PC-3 (cell line): ENCODE results near the gene TDRD5. TPM values are rescaled to one million over a fixed set of nuclear protein-coding genes. Genes with fewer than 3 reads are reported as not detected.

Experiments
- ATAC-seq: fragments of 200-7000 bp; cut with Tn5 transposase; 2 replicates; pipeline ENCODE4 v1.9.1; 2020; ENCODE audit warnings: mild to moderate bottlenecking, moderate library complexity
- Bru-seq: library from RNA; stranded (reverse); fragments of 400-500 nt; gene quantifications from one replicate; lab custom pipeline; 2021; lab: Mats Ljungman, UMichigan
- BruChase-seq, 2 experiments: library from RNA; stranded (reverse); fragments of 400-500 nt; gene quantifications; one replicate each; lab custom pipeline; 2021; lab: Mats Ljungman, UMichigan
- BruUV-seq: library from RNA; stranded (reverse); fragments of 400-500 nt; replicated peaks from 2 replicates; lab custom pipeline; 2021; lab: Mats Ljungman, UMichigan
- CTCF ChIA-PET: fragments of 300-600 bp; sonication (Branson Sonifier 250); formaldehyde crosslinking; loops from one replicate; lab custom pipeline; 2022; ENCODE audit warnings: antibody characterized with exemption; lab: Charles Lee
- POLR2A ChIA-PET: fragments of 300-600 bp; sonication (Branson Sonifier 250); formaldehyde crosslinking; loops from one replicate; lab custom pipeline; 2022; ENCODE audit warnings: antibody characterized with exemption; ENCODE audit not compliant: unreplicated experiment; lab: Charles Lee
- DNase-seq: peaks from one replicate; pipeline ENCODE4 v3.0.0-alpha.2; 2015
- H2AFZ ChIP-seq: fragments of 300-600 bp; sonication (generic); 2 replicates; pipeline ENCODE4 v1.6.0; 2016; ENCODE audit warnings: antibody characterized with exemption, low read length
- H3F3A ChIP-seq: fragments of 300-600 bp; sonication (generic); one replicate; pipeline ENCODE4 v1.6.0; 2017; ENCODE audit warnings: antibody characterized with exemption, low read length, control low read depth, mild to moderate bottlenecking; ENCODE audit not compliant: unreplicated experiment
- H3K27ac ChIP-seq: fragments of 300-600 bp; sonication (generic); 2 replicates; pipeline ENCODE4 v1.5.1; 2016; ENCODE audit warnings: mild to moderate bottlenecking, low read length
- H3K27me3 ChIP-seq: fragments of 300-600 bp; sonication (generic); 2 replicates; pipeline ENCODE4 v1.6.1; 2016; ENCODE audit warnings: low read length, mixed read lengths
- H3K36me3 ChIP-seq: fragments of 300-600 bp; sonication (generic); 2 replicates; pipeline ENCODE4 v1.6.1; 2016; ENCODE audit warnings: low read depth, mixed run types, low read length, mixed read lengths
- H3K4me1 ChIP-seq: fragments of 300-600 bp; sonication (generic); 2 replicates; pipeline ENCODE4 v1.5.1; 2016; ENCODE audit warnings: low read length; ENCODE audit not compliant: insufficient read depth
- H3K4me2 ChIP-seq: fragments of 300-600 bp; sonication (generic); 2 replicates; pipeline ENCODE4 v1.6.0; 2016; ENCODE audit warnings: low read length
- H3K4me3 ChIP-seq: fragments of 300-600 bp; sonication (generic); 2 replicates; pipeline ENCODE4 v1.5.1; 2016; ENCODE audit warnings: mild to moderate bottlenecking, low read length, mixed read lengths
- H3K79me2 ChIP-seq: fragments of 300-600 bp; sonication (generic); 2 replicates; pipeline ENCODE4 v1.6.1; 2017; ENCODE audit warnings: low read length, mixed read lengths
- H3K9ac ChIP-seq: fragments of 300-600 bp; sonication (generic); 2 replicates; pipeline ENCODE4 v1.6.0; 2016; ENCODE audit warnings: mild to moderate bottlenecking, low read length
- H3K9me2 ChIP-seq: fragments of 300-600 bp; sonication (generic); replicated peaks from 2 replicates; pipeline ENCODE4 v1.6.1; 2016; ENCODE audit warnings: mixed run types, low read length, mixed read lengths
- H3K9me3 ChIP-seq: fragments of 300-600 bp; sonication (generic); 2 replicates; pipeline ENCODE4 v1.6.1; 2016; ENCODE audit warnings: low read length, mixed read lengths
- H4K20me1 ChIP-seq: fragments of 300-600 bp; sonication (generic); 2 replicates; pipeline ENCODE4 v1.6.1; 2016; ENCODE audit warnings: low read length, mixed read lengths
- EZH2 ChIP-seq: fragments of 300-600 bp; sonication (generic); IDR thresholded peaks from one replicate; pipeline ENCODE4 v1.6.1; 2017; ENCODE audit warnings: antibody characterized with exemption, mild to moderate bottlenecking, low read length; ENCODE audit not compliant: unreplicated experiment
- EZH2phosphoT487 ChIP-seq: fragments of 300-600 bp; sonication (generic); IDR thresholded peaks from 2 replicates; pipeline ENCODE4 v1.6.1; 2018; ENCODE audit warnings: mild to moderate bottlenecking, antibody characterized with exemption, low read length, borderline replicate concordance
- intact Hi-C: fragments of 100-400 bp; cut with micrococcal nuclease; formaldehyde crosslinking; loops from 2 replicates; pipeline ENCODE4 v1.9.0; 2023
- long read RNA-seq: library from polyadenylated mRNA; unstranded; transcript quantifications from one replicate; pipeline ENCODE4 v2.0.0, GENCODE V29; 2021; ENCODE audit not compliant: unreplicated experiment
- total RNA-seq: library from RNA; depleted of rRNA; stranded (reverse); fragments of >200 nt; gene quantifications from 2 replicates; pipeline ENCODE4 v1.2.3, GENCODE V29; 2014; rRNA removed
- TF ChIP-seq, protein P1 (sequence below): fragments of 300-600 bp; sonication (generic); conservative IDR thresholded peaks from 2 replicates; pipeline ENCODE4 v1.5.1; 2017; ENCODE audit warnings: antibody characterized with exemption, low read depth, mild to moderate bottlenecking, low read length

The TDRD5 gene, protein sequence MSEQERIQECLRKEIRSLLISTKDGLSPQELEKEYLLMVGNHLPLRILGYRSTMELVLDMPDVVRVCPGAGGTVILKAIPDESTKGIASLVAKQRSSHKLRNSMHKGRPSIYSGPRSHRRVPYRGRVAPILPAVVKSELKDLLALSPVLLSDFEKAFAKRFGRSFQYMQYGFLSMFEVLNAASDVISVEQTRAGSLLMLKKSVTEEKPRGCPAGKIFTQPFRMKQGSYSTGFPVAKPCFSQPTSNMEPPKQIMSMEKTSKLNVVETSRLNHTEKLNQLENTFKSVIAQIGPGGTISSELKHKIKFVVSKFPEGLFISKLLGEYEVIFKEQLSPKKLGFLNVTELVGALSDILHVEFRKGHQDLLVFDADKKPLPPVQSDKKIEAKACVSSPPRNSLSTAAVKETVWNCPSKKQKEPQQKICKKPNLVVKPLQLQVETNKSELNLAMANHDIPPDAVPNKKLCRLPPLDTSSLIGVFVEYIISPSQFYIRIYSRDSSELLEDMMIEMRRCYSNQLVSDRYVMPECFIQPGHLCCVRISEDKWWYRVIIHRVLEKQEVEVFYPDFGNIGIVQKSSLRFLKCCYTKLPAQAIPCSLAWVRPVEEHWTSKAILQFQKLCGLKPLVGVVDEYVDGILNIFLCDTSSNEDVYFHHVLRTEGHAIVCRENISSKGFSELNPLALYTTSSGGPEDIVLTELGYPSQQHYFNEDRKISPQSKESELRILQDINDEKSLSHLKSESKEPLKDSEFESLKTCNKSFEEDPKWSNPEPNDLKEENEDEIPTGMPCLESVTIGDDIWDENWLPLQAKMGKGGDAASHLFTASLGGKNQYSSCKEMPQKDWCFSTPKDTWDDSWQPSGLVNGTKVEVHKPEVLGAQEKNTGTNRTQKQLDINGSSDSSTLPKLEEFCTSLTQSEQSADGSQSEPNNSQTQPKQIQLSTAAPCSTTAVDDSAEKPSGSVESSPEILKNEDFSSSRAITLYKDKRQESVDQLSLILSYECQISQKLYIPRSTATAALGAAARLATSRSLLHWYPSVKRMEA
- not detected in 2 replicates for total RNA-seq
- percentile 6 among the genes with signal in this experiment for Bru-seq, nascent RNA
- percentile 5 among the genes with signal in this experiment for BruChase-seq, experiment 1, labeled RNA remaining after a 6-hour chase
- BruChase-seq, experiment 2, labeled RNA remaining after a 2-hour chase = percentile 5 among the genes with signal in this experiment
- long read RNA-seq = 0 reads

DNA sequence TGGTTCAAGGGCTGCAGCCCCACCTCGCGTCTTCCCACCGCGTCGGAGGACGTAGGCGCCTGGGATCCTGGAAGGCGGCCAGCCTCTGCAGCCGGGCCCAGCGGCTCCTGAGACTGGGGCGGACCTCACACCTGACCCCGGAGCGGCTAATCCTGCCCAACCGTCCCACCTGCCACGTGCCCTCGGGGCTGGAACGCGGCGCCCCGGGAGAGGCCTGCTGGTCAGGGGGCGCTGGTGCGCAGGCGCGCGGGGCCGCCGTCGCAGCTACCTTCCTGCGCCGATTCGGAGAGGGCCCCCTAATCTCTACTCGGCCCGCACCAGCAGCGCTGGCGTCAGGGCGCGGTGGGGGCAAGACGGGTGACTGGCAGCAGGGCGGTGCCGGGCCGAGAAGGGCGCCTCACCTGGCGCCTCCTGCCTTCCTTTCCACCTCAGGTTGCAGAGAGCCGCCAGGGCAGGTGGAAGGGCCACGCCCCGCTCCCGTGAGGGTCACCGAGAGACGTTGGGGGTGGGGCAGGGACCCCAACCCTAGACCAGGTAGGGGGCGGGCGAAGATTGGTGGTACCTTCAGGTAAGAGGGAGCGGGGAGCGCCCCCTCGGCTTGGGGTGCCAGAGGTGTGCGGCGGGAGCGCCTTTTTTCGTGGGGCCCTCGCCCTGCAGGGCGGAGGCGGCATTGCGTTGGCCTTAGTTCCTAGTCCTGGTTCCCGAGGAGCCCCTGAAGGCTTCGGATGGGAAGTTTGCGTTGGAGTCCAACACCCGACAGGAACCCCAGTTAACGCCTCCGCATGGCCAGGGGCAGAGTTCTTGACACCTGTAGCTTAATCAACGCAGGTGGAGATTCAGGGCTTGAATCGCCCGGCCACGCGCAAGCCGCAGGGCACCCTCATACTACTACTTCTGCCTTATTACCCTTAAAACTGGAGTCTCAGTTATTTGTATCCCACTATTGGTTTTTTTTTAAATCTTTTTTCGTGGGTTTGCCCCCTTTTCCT is at the start of gene TDRD5:
Gene TDRD5, plus strand, starts transcription at position 241 of the 989 bp plus-strand sequence. CDS start 784 bp downstream, outside the sequence.
- ChIA-PET POLR2A (no interaction called here), CTCF (no interaction called here)
- Histone ChIP-seq H3K4me3 (no peak within 1 kb of the TSS), H3K36me3 (no peaks in the 10 kb centered on the region), H4K20me1 (no peaks in the 10 kb centered on the region), H3K9me3 (no peaks in the 10 kb centered on the region), H3F3A (no peaks in the 10 kb centered on the region), H3K27me3 (peaks cover 28% of the 10 kb centered on the region), H2AFZ (no peak within 1 kb of the TSS), H3K9me2 (no peaks in the 10 kb centered on the region), H3K27ac (no peak within 1 kb of the TSS), H3K79me2 (no peaks in the 10 kb centered on the region), H3K4me2 (no peak within 1 kb of the TSS), H3K4me1 (no peaks in the 10 kb centered on the region), H3K9ac (no peak within 1 kb of the TSS)
- BruUV-seq = no TSS peak
- intact Hi-C loops = no loop called here
- ATAC-seq (no peak), DNase-seq (no peak)
- TF ChIP-seq, protein P1, sequence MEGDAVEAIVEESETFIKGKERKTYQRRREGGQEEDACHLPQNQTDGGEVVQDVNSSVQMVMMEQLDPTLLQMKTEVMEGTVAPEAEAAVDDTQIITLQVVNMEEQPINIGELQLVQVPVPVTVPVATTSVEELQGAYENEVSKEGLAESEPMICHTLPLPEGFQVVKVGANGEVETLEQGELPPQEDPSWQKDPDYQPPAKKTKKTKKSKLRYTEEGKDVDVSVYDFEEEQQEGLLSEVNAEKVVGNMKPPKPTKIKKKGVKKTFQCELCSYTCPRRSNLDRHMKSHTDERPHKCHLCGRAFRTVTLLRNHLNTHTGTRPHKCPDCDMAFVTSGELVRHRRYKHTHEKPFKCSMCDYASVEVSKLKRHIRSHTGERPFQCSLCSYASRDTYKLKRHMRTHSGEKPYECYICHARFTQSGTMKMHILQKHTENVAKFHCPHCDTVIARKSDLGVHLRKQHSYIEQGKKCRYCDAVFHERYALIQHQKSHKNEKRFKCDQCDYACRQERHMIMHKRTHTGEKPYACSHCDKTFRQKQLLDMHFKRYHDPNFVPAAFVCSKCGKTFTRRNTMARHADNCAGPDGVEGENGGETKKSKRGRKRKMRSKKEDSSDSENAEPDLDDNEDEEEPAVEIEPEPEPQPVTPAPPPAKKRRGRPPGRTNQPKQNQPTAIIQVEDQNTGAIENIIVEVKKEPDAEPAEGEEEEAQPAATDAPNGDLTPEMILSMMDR = no peak
- no peak for TF ChIP-seq EZH2
- no peak for TF ChIP-seq EZH2phosphoT487

DNA sequence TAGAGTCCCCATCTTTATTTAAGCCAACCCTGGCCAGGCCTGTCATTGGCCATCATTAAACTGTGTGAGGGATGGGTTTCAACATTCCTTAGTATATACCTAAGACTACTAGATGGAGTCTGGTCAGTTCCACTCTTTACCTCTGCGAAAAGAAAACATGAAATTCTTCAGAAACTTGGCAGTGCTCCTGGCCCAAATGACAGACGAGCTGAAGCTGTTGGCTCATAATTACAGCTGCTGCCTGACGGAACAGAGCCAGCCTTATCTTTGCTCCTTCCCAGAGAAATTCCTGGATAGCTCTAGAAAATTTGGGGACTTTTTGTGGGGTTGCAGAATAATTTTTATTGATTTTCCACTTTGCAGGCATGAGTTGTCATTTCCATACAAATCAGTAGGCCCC is 46.3 kb upstream of the TDRD5 start:
- Histone ChIP-seq H3K27me3 (peaks cover 30% of the 10 kb centered on the region), H3F3A (no peaks in the 10 kb centered on the region), H3K9ac (no peak overlapping the region), H3K4me2 (no peak overlapping the region), H3K36me3 (no peaks in the 10 kb centered on the region), H3K27ac (no peak overlapping the region), H3K79me2 (no peaks in the 10 kb centered on the region), H3K9me2 (no peaks in the 10 kb centered on the region), H3K4me1 (no peaks in the 10 kb centered on the region), H2AFZ (no peak overlapping the region), H3K9me3 (no peaks in the 10 kb centered on the region), H3K4me3 (no peak overlapping the region), H4K20me1 (no peaks in the 10 kb centered on the region)
- ATAC-seq (no peak), DNase-seq (no peak)
- TF ChIP-seq EZH2 = no peak
- CTCF ChIA-PET = no interaction called here
- BruUV-seq = no TSS peak
- intact Hi-C loops = no loop called here
- POLR2A ChIA-PET = no interaction called here
